NCI-H187 (cell line): ENCODE data around the gene MT1H.
"Not testable (repeated sequence)": the region's sequence is repeated elsewhere in the genome, so short reads cannot be mapped to it uniquely, and the experiment has no call there.

Experiments used
- DNase-seq, 2 experiments: peaks; one replicate each; lab custom pipeline; 2025; lab: John Stamatoyannopoulos, UW

The MT1H gene

DNA sequence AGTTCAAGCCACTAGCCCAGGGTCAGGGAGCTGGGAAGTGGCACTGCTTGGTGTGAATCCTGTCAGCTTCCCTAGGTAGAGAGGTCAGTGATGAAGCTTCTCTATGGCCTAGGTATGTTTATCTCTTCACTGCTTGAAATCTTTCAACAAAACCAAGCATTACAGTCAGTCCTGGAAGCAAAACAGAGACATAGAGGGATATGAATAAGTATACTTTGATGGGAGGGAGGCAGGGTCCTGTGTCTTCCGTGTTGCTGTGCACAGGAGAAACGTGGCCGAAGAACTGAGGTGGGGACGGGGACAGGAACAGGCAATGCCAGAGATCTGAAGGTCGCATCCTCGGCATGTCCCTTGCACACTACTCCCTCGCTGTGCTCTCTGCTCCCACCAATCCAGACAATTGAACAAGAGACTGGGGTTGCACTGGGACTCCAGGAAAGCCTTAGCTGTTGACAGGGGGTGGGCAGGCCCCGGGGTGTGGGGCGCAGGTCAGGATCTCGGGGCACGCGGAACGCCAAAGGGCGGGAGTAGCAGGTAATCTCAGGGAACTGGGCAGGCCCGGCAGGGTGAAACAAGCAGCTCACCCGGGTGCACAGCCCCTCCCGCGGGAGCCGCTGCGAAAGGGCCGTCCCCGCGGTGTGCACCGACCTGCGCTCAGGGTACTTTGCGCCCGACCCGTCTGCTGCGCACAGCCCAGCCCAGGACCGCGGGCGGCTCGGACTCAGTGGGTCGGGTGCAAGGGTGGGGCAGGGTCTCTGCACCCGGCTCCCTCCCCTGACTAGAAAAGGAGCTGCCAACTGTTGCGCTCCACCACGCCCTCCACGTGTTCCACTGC lies at the start of gene MT1H:
Gene MT1H (plus strand): TSS at position 810 of the 835 bp plus-strand sequence. CDS start 71 bp downstream, outside the sequence.
- no peak for DNase-seq

GRCh38 chr16:56620339-56620897 lies 49.2 kb upstream of the MT1H start:
- DNase-seq: no peak

DNA sequence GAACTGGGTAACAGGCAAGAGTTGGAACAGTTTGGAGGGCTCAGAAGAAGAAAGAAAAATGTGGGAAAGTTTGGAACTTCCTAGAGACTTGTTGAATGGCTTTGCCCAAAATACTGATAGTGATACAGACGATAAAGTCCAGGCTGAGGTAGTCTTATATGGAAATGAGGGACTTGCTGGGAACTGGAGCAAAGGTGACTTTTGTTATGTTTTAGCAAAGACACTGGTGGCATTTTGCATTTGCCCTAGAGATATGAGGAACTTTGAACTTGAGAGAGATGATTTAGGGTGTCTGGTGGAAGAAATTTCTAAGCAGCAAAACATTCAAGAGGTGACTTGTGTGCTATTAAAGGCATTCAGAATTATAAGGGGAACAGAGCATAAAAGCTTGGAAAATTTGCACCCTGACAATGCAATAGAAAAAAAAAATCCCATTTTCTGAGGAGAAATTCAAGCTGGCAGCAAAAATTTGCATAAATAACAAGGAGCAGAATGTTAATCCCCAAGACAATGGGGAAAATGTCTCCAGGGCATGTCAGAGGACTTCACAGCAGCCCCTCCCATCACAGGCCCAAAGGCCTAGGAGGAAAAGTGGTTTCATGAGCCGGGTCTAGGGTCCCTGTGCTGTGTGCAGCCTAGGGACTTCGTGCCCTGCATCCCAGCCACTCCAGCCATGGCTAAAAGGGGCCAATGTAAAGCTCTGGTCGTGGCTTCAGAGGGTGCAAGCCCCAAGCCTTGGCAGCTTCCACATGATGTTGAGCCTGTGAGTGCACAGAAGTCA lies 47.8 kb upstream of the MT1H start:
- DNase-seq: not testable (repeated sequence)

DNA sequence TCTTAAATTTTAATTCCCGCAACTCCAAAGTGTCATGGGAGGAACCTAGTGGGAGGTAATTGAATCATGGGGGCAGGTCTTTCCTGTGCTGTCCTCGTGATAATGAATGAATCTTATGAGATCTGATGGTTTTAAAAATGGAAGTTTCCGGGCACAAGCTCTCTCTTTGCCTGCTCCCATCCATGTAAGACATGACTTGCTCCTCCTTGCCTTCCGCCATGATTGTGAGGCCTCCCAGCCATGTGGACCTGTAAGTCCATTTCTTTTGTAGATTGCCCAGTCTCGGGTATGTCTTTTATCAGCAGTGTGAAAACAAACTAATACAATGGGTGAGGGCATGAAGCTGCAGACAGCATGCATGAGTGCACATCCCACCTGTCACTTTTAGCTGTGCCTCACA lies 46.4 kb upstream of the MT1H start:
- DNase-seq: not testable (repeated sequence)

DNA sequence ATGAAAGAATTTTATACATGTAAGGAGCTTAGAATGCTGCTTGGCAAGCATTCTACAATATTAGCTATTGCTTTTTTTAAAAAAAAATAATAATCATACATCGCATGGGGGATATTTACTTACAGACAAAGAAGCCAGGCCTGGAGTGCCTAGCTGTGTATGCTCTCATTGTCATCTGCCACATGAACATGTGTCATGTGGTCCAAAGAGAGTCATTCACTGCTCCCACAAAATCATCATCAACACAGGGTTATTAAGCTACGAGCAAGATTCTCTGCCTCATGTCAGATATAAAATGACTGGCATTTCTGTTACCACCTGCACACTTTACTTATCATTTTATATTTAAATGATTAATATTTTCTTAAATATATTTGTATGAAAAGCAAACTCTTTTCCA lies 46.0 kb upstream of the MT1H start:
- no peak for DNase-seq

GRCh38 chr16:56625140-56625942 lies 44.3 kb upstream of the MT1H start, which contains the start of gene MT1E:
Gene MT1E, plus strand, starts transcription at chr16:56625781. Its CDS starts 71 bp downstream, at chr16:56625852.
- DNase-seq: no peak

- DNase-seq: no peak
Observed at GRCh38 chr16:56625943-56626654, 43.5 kb upstream of the MT1H start.

- DNase-seq: no peak
Observed at GRCh38 chr16:56626685-56627084, 42.9 kb upstream of the MT1H start.

DNA sequence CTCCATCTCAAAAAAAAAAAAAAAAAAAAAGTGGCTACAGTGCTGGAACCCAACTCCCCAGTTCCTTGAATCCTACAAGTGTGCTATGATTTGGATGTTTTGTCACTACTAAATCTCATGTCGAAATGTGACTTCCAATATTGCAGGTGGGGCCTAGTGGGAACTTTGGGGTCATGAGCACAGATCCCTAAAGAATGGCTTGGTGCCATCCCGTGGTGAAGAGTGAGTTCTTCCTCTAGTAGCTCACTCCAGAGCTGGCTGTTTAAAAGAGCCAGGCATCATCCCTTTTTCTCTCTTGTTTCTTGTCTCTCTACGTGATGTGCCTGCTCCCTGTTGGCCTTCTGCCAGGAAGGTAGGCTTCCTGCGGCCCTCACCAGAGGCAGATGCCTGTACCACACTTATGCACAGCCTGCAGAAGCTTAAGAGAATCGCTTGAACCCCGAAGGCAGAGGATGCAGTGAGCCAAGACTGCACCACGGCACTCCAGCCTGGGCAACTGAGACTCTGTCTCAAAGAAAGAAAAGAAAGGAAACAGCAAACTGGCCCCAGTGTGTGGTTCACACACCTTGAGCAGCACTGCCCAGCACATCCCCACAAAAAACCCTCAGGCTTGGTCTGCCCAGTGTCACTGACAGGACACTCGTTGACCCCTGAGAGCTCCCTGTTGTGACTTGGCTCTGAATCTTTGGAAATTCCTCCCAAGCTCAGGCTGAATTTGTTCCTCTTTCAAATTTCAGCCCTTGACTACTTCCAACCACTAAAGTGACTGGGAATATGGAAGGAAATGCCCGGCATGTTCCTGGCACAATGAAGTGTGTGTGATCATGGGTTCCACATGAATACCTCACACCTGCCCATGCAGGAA lies 40.9 kb upstream of the MT1H start:
- DNase-seq: no peak

GRCh38 chr16:56629531-56629930 lies 40.1 kb upstream of the MT1H start:
- DNase-seq: no peak

GRCh38 chr16:56630134-56630533 lies 39.5 kb upstream of the MT1H start:
- no peak for DNase-seq

GRCh38 chr16:56631197-56631596 lies 38.4 kb upstream of the MT1H start:
- DNase-seq: no peak

- no peak for DNase-seq
Observed at GRCh38 chr16:56631832-56632155, 37.8 kb upstream of the MT1H start.

DNA sequence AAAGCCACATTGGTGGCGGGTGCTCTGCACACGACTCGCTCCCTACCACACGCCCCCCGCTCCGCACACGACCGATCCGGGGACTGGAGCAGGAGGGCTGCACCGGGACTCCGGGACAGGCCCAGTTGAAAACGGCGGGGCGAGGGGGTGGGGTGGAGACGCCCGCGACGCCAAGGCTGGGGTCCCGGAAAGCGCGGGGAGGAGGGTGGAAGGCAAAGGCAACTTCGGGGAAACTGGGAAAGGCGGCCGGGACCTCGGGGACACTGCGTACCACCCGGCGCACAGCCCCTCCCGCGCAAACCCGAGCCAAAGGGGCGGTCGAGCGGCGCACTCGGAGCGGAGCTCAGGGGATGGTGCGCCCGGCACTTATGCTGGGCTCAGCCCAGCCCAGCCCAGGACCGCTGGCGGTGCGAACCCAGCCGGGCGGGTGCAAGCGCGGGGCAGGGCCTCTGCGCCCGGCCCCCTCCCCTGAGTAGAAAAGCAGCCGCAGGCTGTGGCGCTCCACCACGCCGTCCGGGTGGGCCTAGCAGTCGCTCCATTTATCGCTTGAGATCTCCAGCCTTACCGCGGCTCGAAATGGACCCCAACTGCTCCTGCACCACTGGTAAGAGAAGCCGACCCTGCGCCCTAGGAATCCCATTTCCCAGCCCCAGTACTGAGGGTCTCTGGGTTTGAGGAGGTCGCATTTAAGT lies 37.3 kb upstream of the MT1H start, which contains the start of gene MT1M:
Gene MT1M (plus strand): TSS at position 504 of the 692 bp plus-strand sequence. CDS start 73 bp downstream, at position 577.
- DNase-seq: no peak

- DNase-seq: no peak
Observed at GRCh38 chr16:56632848-56633365, 36.7 kb upstream of the MT1H start.

GRCh38 chr16:56633535-56633934 lies 36.1 kb upstream of the MT1H start:
- no peak for DNase-seq

GRCh38 chr16:56634715-56635440 lies 34.7 kb upstream of the MT1H start:
- no peak for DNase-seq

DNA sequence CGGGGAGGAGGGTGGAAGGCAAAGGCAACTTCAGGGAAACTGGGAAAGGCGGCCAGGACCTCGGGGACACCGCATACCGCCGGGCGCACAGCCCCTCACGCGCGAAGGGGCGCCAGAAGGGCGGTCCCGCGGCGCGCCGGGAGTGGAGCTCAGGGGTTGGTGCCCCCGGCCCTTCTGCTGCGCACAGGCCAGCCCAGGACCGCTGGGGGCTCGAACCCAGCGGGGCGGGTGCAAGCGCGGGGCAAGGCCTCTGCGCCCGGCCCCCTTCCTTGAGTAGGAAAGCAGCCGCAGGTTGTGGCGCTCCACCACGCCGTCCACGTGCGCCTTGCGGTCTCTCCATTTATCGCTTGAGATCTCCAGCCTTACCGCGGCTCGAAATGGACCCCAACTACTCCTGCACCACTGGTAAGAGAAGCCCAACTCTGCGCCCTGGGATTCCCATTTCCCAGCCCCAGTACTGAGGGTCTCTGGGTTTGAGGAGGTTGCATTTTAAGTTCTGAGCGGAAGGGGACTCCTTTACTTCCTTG lies 34.1 kb upstream of the MT1H start:
- no peak for DNase-seq
